Cardiac muscle cell (in vitro differentiated cells and primary cell): ENCODE measurements around the gene GALNT2. TPM values are rescaled to one million over a fixed set of nuclear protein-coding genes. Genes with fewer than 3 reads are reported as not detected.

Source experiments
- DNase-seq, 2 donors: peaks; one replicate each; pipeline versions ENCODE4 v3.0.0 to v3.0.0-alpha.2; 2010 to 2017; ENCODE audit warnings: low read depth in 1 of 2, low spot score in 1 of 2
- H3K27ac ChIP-seq: fragments of 200-600 bp; sonication (generic); 2 replicates; pipeline ENCODE4 v1.5.1; 2016
- H3K27me3 ChIP-seq: fragments of 200-600 bp; sonication (generic); 2 replicates; pipeline ENCODE4 v1.6.0; 2016; ENCODE audit warnings: control low read depth
- H3K36me3 ChIP-seq: fragments of 200-600 bp; sonication (generic); 2 replicates; pipeline ENCODE4 v1.5.1; 2016; ENCODE audit warnings: control low read depth
- H3K4me1 ChIP-seq: fragments of 200-600 bp; sonication (generic); 2 replicates; pipeline ENCODE4 v1.8.1; 2017; ENCODE audit warnings: low read depth, mild to moderate bottlenecking, mixed run types
- H3K4me3 ChIP-seq: fragments of 200-600 bp; sonication (generic); 2 replicates; pipeline ENCODE4 v1.5.1; 2016; ENCODE audit warnings: mild to moderate bottlenecking
- H3K9me3 ChIP-seq: fragments of 200-600 bp; sonication (generic); 2 replicates; pipeline ENCODE4 v1.5.1; 2017; ENCODE audit warnings: low read depth, mild to moderate bottlenecking, control low read depth
- polyA plus RNA-seq: library from polyadenylated mRNA; unstranded; fragments of >200 nt; fragmentation: Nextera tagmentation; extraction: Ambion mirVana; gene quantifications from 2 replicates; pipeline ENCODE4 v1.2.1, GENCODE V29; 2016
- total RNA-seq: library from RNA; depleted of rRNA; stranded (reverse); fragments of >200 nt; gene quantifications from 2 replicates; pipeline ENCODE4 v1.2.3, GENCODE V29; 2016
- TF ChIP-seq, protein P1 (sequence below): IDR thresholded peaks from 2 replicates; pipeline ENCODE4 v1.5.1; 2012; ENCODE audit warnings: low read depth, mild to moderate bottlenecking, low read length

Gene GALNT2
- total and polyA plus RNA-seq, 2 experiments from 2014 or later, result 71.4 to 92.1 TPM

DNA sequence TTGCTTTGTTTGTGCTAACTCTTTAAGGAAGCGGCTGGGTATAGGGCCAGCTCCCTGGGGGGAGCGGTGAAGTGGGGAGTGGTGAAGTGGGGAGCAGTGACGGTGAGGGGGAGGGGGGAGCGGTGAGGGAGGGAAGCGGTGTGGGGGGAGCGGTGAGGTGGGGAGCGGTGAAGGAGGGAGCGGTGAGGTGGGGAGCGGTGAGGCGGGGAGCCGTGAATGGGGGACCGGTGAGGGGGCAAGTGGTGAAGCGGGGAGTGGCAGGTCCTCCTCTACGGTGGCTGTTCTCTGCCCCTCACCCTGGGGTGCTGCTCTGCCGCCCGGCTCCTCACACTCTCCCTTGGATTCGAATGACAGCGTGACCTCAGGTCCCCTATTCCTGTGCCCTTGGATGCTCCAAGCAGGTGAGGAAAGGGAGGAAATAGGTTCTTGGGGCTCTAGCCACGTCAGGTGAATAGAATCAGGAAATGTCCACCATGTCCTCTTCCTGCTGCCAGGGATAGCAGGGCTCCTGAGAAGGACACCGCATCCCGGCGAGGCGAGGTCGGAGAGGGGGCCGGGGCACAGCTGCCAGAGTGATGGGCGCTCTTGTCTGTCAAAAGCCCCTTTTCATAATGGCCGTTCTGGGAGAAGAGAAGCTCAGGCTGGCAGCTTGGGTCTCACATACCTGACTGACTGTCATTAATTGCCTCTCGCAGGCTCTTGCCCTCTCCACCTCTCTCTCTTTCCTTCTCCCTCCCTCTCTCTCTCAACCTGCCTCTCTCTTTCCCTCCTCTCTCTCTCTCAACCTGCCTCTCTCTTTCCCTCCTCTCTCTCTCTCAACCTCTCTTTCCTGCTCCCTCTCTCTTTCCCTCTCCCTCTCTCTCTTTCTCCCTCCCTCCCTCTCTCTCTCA is 224.9 kb downstream of the GALNT2 start:
- Histone ChIP-seq H3K36me3 (no peaks in the 10 kb centered on the region), H3K27me3 (peaks cover 36% of the 10 kb centered on the region), H3K27ac (no peak overlapping the region), H3K4me1 (no peaks in the 10 kb centered on the region), H3K4me3 (no peak overlapping the region), H3K9me3 (no peaks in the 10 kb centered on the region)
- no peak for DNase-seq
- TF ChIP-seq, protein P1, sequence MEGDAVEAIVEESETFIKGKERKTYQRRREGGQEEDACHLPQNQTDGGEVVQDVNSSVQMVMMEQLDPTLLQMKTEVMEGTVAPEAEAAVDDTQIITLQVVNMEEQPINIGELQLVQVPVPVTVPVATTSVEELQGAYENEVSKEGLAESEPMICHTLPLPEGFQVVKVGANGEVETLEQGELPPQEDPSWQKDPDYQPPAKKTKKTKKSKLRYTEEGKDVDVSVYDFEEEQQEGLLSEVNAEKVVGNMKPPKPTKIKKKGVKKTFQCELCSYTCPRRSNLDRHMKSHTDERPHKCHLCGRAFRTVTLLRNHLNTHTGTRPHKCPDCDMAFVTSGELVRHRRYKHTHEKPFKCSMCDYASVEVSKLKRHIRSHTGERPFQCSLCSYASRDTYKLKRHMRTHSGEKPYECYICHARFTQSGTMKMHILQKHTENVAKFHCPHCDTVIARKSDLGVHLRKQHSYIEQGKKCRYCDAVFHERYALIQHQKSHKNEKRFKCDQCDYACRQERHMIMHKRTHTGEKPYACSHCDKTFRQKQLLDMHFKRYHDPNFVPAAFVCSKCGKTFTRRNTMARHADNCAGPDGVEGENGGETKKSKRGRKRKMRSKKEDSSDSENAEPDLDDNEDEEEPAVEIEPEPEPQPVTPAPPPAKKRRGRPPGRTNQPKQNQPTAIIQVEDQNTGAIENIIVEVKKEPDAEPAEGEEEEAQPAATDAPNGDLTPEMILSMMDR, result no peak

DNA sequence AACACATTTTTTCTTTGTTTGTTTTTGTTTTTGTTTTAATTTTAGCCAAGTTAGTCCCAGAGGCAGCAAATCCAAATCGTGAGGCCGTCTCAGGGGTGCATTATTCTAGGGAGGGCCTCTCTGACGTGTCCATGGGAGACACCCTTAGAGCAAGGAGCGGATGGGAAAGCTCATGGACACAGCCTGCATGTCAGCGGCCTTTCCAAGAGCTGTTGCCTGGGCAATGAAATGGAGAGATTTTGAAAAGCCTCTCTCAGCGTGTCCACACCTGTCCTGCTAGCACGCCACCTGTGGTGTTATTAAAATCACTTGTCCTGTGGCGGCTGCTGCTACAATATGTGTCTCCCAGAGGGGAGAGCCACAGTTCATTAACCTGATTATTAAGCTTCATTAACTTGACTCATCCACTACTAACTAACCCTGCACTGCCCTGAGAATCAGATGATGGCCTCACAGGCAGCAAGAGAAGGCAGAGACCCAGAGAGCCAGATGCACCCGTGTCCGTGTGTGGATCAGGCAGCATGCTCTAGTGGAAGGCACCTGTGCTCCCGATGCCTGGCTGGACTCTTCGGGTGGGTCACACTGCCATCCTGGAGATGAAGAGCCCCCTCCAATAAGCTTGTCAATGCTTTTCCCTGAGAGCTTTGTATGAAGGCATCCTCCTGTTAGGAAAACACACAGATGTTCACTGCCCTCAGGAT is 225.8 kb downstream of the GALNT2 start:
- H3K4me3 ChIP-seq, result no peak overlapping the region

DNA sequence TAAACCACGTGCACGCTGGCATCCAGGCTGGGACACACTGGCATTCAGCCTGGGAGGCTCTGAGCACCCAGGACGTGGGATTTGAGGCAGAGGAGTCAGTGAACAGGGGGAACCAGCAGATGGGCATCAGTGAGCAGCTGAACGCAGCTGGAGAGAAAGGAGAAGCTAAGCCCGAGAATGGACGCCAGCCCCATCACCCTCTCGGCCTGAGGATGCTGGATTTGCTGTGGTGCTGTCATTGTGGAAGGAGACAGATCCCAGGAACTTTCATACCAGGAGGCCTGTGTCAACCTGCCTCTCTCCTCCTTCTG is 226.3 kb downstream of the GALNT2 start:
- Histone ChIP-seq H3K27me3 (peaks cover 36% of the 10 kb centered on the region), H3K36me3 (no peaks in the 10 kb centered on the region), H3K27ac (no peak overlapping the region), H3K4me3 (no peak overlapping the region), H3K9me3 (no peaks in the 10 kb centered on the region), H3K4me1 (no peaks in the 10 kb centered on the region)
- TF ChIP-seq, protein P1, result no peak
- no peak for DNase-seq

More for the DNA sequence above, 225.8 kb downstream of the GALNT2 start:
- Histone ChIP-seq H3K4me1 (no peaks in the 10 kb centered on the region), H3K36me3 (no peaks in the 10 kb centered on the region), H3K9me3 (no peaks in the 10 kb centered on the region), H3K27ac (no peak overlapping the region), H3K27me3 (peaks cover 36% of the 10 kb centered on the region)
- no peak for DNase-seq
- TF ChIP-seq, protein P1, result no peak

DNA sequence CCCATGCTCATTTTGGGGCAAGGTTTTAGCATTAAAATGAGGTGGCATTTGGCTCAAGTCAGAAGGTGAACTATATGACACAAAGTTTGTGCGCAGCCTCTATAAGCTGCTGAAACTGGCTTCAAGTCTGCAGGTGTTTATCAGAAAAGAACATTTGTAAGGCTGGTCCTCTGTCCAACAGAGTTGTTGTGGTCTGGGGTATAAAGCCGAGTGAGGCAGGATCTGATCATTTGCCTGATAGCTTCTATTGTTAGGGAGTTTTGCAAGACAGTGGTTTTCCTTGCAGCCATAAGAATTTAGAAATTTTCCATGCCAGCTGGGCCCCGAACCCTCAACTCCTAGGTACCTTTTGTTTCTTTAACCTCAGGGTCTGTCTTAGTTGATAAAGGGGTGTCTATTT is 228.3 kb downstream of the GALNT2 start:
- peaks cover 36% of the 10 kb centered on the region for H3K27me3 ChIP-seq
- DNase-seq, result no peak
- no peak overlapping the region for H3K27ac ChIP-seq
- H3K36me3 ChIP-seq, result no peaks in the 10 kb centered on the region
- no peaks in the 10 kb centered on the region for H3K4me1 ChIP-seq
- no peak overlapping the region for H3K4me3 ChIP-seq
- TF ChIP-seq, protein P1, result no peak
- no peaks in the 10 kb centered on the region for H3K9me3 ChIP-seq

DNA sequence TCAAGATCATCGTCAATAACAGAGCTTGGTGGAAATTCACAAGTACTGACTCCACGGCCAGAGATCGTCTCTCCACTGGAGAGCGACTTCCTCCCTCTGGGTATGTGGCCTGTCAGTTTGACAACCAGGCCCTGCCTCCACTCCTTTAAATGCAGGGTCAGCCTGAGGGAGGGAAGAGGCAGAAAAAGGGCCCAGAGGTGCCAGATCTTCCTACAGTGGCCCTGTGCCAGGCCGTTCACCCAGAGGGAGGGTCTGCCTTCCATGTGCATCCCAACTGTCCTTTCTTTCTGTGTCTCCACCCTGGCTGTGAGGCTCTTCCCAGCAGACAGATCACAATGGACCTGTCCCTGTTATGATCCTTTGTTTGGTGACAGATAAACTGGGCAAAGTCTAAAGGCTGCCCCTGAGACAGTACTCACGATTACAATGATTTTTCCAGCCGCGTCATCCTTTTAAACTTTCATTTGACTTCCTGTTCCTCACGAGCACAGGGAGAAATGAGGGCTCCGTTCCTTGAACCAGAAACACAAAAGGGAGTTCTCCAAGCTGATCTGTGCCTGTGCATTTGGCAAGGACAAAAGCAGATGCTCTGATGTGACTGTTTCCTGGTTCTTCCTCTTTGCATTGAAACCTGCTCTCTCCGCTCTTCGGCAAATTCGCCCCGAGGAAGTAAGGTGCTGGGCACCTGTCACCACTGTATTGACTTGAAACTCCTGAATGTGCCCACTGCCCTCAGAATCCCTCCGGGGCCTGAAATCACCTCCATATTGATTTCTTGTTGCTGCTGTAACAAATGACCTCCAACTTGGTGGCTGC is 232.4 kb downstream of the GALNT2 start:
- Histone ChIP-seq H3K9me3 (no peaks in the 10 kb centered on the region), H3K27me3 (no peaks in the 10 kb centered on the region), H3K4me1 (no peaks in the 10 kb centered on the region), H3K4me3 (no peak overlapping the region), H3K27ac (no peak overlapping the region), H3K36me3 (no peaks in the 10 kb centered on the region)
- TF ChIP-seq, protein P1, result no peak
- no peak for DNase-seq
